Measurements from ENCODE around the gene TXNRD3.

DNA sequence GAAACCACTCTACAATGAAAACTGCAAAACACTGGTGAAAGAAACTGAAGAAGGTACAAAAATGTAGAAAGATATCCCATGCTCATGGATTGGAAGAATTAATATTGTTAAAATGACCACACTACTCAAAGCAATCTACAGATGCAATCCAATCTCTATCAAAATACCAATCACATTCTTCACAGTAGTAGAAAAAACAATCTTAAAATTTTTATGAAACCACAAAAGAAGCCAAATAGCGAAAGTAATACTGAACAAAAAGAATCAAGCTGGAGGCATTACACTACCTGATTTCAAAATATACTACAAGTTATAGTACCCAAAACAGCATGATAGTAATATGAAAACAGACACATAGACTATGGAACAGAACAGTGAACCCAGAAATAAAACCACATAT, 36.9 kb downstream of the TXNRD3 start:
- TF ChIP-seq, protein P1, sequence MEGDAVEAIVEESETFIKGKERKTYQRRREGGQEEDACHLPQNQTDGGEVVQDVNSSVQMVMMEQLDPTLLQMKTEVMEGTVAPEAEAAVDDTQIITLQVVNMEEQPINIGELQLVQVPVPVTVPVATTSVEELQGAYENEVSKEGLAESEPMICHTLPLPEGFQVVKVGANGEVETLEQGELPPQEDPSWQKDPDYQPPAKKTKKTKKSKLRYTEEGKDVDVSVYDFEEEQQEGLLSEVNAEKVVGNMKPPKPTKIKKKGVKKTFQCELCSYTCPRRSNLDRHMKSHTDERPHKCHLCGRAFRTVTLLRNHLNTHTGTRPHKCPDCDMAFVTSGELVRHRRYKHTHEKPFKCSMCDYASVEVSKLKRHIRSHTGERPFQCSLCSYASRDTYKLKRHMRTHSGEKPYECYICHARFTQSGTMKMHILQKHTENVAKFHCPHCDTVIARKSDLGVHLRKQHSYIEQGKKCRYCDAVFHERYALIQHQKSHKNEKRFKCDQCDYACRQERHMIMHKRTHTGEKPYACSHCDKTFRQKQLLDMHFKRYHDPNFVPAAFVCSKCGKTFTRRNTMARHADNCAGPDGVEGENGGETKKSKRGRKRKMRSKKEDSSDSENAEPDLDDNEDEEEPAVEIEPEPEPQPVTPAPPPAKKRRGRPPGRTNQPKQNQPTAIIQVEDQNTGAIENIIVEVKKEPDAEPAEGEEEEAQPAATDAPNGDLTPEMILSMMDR (IDR thresholded peaks at IDR 0.05) = no peak
- no peak for TF ChIP-seq POLR2A (IDR thresholded peaks at IDR 0.05)
- no peak for TF ChIP-seq POLR2AphosphoS5 (IDR thresholded peaks at IDR 0.05)

Data from breast epithelium (tissue), 3 donors.